ENCODE results near the gene MEG3. TPM values are rescaled to one million over a fixed set of nuclear protein-coding genes. Genes with fewer than 3 reads are reported as not detected.

MEG3 gene
- total RNA-seq, 1 donor from 2014 or later: 1,377 TPM

GRCh38 chr14:100849115-100849781 is 23.3 kb downstream of the MEG3 start:
- DNase-seq: peak; percentile 53

GRCh38 chr14:100850841-100851585 is 25.1 kb downstream of the MEG3 start:
- peak; percentile 44 for DNase-seq

DNA sequence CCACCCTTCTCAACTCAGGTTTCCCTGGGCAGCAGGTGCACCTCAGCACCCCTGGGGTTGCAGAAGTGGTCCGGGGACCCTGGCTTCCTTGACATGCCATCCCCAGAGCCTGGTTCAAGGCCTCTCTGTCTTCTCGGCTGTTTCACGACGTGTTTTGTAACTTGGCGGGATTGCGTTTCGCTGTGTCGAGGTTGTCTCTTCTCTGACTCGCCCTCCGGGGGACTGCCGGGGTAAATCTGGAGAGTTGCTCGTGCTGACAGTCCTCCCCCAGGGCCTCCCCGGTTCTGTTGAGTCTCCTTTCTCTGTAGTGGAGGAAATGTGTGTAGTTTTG is 25.6 kb downstream of the MEG3 start:
- no peak for DNase-seq

DNA sequence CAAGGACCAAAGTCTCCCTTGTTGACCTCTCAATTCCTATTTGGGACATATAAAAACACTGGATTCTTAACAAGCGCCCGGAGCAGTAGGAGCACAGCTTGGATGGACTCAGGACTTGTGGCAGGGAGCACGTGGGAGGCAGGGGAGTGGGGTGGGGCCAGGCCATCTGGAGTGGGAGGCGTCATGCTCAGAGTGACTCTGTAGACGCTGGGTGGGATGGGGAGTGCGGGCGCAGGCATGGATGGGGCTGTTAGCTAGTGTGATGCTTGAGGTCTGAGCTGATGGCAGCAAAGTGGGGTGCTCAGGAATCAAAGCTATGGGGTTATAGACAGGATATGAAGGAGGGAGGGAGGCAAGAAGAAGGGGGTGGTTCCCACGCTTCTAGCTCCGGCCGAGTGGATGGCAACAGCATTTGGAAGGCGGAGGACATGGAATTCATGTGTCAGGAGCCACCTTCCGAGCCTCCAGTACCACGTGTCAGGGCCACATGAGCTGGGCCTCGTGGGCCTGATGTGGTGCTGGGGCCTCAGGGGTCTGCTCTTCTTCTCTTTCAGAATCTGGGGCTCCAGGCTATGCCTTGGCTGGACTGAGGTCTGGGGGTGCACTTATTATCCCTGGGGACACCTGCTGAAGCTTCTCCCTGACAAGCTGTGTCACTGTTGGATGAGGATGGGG is 26.2 kb downstream of the MEG3 start:
- DNase-seq: peak; percentile 44

DNA sequence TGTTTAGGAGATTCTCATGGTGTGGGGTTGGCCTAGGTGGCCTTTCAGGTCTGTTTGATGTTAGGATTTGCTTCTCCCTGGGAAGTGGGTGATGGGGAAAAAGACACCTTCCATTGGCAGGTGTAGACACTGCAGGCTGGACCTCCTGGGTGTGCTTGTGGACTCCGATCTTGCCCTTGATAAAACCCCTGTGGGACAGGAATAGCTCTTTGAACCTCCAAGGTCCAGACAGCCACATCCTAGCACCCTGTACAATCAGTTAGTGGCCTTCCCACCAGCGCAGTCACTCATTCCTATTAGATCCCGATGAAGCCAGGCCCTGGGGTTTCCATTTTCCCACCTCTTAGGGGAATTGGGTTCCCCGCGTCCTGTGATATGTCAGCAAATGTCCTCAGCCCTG is 28.5 kb downstream of the MEG3 start:
- DNase-seq: no peak

DNA sequence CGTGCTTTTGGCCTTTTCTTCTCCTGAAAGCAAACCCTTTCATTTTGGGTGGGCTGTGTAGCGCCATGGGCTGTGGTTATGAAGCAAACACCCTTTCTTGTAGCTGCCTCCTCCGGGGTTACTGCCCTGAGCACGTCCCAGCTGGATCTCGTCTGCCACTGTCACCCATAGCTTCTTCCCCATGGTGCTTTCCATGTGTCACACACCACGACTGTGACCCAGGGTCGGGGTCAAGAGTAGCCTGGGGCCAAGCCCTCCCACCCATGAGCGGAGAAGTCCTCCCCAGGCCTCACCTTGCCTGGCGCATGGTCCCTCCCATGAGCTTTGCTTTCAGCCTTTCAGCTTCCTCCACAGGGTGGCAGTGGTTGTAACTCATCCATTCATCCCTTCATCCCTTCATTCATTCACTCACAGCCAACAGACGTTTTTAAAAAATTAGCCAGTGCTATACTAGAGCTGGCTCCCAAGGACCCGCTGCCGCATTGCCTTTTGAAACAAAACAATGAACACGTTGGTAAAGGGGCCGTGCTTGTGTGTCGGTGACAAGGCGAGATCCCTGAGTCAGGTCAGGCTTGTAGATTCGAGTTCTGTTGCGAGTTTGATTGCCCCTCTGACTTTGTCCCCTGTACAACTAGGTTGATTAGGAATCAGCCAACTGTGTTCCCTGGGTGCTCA is 29.5 kb downstream of the MEG3 start:
- DNase-seq: no peak

- no peak for DNase-seq
Measured at GRCh38 chr14:100856056-100856950, 30.4 kb downstream of the MEG3 start.

DNA sequence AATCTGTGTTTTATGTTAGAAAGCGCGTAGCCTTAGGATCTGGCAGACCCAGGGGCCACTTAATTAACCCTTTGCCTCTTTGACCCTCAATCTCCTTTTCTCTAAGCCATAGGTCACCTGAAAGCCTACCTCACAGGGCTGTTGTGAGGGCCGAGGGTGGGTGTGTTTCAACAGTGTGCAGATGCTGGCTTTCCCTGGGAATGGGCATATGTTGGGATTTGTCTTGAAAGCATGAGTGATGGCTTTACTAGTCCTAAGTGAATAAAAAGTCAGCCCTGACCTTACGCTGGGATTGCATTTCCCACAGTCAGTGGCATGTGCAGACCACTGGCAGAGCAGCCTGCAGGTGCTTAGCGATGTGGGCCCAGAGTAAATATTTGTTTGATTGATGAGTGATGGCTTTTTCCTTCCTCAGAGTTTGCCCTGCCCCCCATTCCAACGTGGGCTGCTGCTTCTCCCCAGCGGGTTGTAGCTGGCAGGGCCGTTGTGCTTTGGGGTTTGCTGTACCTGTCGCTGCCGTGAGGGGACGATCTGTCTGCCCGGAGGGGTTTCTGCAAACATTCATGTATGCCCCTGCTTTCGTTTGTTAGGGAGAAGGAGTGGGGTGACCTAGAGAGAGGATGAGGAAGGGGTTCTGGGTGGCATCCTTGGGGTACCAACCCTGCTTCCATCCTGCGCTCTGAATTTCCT is 31.5 kb downstream of the MEG3 start:
- DNase-seq: no peak

- no peak for DNase-seq
Measured at GRCh38 chr14:100857923-100858837, 32.3 kb downstream of the MEG3 start.

GRCh38 chr14:100858838-100859220 is 32.9 kb downstream of the MEG3 start:
- DNase-seq: peak; percentile 41

GRCh38 chr14:100859781-100860180 is 33.9 kb downstream of the MEG3 start:
- no peak for DNase-seq

DNA sequence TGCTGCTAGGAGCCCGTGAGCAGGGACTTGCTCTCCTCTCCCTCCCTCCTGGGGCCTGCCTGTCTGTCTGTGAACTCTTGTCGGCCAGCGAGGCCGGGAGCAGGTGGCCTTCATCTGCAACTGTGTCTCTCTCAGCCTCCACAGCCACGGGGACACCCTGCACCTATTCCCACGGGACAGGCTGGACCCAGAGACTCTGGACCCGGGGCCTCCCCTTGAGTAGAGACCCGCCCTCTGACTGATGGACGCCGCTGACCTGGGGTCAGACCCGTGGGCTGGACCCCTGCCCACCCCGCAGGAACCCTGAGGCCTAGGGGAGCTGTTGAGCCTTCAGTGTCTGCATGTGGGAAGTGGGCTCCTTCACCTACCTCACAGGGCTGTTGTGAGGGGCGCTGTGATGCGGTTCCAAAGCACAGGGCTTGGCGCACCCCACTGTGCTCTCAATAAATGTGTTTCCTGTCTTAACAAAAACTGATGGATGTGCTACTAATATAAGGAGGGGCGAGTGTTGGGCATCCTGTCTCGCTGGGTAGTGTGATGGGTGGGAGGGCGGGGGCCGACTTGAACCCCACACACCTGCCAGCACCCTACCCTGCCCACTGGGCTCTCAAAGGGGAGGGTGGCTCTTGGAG is 34.8 kb downstream of the MEG3 start:
- DNase-seq: no peak

GRCh38 chr14:100861188-100861936 is 35.4 kb downstream of the MEG3 start:
- DNase-seq: no peak

- no peak for DNase-seq
Measured at GRCh38 chr14:100861937-100862247, 36.0 kb downstream of the MEG3 start.

- DNase-seq: no peak
Measured at GRCh38 chr14:100862277-100862676, 36.4 kb downstream of the MEG3 start.

DNA sequence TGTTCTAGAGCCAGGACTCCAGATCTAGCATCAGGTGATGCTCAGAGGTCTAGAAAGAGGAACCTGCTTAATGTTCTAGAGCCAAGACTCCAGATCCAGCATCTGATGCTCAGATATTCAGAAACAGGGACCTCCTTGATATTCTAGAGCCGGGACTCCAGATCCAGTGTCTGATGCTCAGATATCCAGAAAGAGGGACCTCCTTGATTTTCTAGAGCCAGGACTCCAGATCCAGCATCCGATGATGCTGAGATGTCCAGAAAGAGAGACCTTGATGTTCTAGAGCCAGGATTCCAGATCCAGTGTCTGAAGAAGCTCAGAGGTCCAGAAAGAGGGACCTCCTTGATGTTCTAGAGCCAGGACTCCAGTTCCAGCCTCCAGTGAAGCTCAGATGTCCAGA is 36.9 kb downstream of the MEG3 start:
- no peak for DNase-seq

GRCh38 chr14:100864206-100864605 is 38.3 kb downstream of the MEG3 start:
- DNase-seq: no peak

DNA sequence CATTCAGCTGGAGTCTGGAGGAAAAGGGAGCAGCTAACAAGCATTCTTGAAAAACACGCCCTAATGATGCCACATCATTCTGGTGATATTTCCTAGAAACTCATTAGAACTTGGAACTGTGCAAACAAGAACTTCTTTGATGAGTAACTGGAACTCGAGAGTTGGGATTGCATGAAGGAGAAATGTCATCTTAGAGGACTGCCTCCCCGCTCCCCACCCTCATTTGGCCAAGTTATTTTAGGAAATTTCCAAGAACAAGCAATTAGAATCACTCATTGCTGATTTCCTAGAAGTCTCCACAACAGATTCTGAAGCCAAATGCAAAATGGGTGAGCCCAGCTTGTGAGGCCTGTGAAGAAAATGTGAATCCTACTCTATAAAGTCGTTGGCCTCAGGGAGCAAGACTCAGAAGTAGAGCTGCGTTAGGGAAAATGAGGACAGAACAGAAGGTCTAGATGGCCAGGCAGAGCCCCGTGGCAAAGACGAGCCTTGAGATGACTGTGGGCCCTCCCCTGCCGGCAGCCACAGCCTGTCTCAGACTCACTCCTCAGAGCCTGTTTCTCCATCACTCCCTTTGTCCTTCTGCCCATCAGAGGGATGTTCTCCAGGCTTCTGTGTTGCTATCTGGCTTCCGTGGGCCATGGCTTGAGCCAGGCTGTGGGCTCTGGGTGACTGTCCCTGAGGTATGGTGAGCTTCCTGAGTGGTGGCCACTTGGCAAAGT is 39.2 kb downstream of the MEG3 start:
- peak; percentile 48 for DNase-seq

Measured in tongue (tissue), 2 donors.